ENCODE results near the gene CD47.

GRCh38 chr3:108053483-108053882, 37.3 kb downstream of the CD47 start:
- TF ChIP-seq CTCF (IDR thresholded peaks at IDR 0.05) (no peak), POLR2A (IDR thresholded peaks at IDR 0.05) (no peak)
